Cerebellar nuclear complex (tissue), 1 donor: Measurements from ENCODE around the gene RAG2.
"Not testable (repeated sequence)": the region's sequence is repeated elsewhere in the genome, so short reads cannot be mapped to it uniquely, and the experiment has no call there.

Experiments used
- DNase-seq, 2 experiments: peaks; one replicate each; lab custom pipeline; 2025; lab: John Stamatoyannopoulos, UW

RAG2 gene

DNA sequence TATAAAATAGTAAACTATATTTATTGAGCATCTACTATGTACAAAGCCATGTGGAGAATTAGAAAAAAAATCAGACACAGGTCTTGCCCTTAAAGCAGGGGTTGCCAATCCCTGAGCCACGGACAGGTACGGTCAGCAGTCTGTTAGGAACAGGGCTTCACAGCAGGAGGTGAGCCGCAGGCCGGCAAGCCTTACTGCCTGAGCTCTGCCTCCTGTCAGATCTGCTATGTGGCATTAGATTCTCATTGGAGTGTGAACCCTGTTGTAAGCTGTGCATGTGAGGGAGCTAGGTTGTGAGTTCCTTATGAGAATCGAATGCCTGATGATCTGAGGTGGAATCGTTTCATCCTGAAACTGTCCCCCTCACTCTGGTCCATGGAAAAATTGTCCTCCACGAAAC is 2.1 kb upstream of the RAG2 start:
- DNase-seq = no peak

DNA sequence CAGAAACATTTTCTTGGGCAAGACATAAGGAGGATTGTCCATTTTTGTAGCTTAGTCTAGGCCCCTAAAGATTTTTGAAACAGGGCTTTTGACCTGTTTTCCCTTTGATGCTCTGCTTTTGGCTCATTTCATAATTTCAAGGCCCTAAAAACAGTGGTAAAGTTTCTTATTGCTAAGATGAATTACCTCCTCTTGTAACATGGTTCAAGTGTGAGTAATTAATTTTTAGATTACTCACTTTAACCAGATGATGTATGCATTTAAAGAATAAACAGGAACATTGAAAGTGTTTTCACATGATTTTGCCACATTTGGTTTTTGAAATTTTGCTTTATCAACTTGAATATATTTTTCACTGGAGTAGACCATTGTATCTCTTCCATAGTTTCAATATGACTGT is 1.2 kb downstream of the RAG2 start:
- DNase-seq = no peak

DNA sequence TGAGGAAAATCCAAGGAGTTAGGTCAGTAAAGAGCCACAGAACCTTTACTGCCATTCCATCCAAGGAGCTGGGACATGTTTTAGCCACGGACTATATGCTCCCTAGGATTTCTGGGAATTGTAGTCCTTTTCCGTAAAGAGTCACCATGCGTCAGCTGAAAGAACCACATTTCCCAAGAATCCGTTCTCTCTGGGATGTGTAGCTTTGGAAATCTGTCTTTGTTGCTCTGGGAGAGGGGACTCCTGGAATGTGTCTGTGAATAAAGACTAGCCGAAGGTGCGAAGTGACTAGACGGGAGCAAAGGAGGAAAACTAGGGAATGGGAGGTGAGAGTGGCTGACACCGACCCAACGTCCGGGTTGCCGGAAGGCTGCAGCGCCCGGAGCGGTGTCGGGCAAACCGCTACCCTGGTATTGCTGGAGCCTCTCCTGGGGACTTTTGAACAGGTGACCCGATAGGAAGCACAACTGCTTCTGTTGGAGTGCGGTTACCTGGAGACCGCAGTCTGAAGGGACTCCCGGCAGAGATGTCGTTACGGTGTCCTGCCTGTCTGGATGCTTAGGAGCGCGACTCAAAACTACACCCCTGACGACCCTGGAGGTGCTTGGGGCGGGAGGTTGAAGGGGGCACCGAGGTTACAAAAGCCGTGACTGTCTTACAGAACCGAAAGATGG is 3.6 kb downstream of the RAG2 start, which contains the start of gene IFTAP:
Gene IFTAP, plus strand, starts transcription at position 187 of the 674 bp plus-strand sequence. CDS start 15,602 bp downstream, outside the sequence.
- DNase-seq = peak; percentile 45 to 87

DNA sequence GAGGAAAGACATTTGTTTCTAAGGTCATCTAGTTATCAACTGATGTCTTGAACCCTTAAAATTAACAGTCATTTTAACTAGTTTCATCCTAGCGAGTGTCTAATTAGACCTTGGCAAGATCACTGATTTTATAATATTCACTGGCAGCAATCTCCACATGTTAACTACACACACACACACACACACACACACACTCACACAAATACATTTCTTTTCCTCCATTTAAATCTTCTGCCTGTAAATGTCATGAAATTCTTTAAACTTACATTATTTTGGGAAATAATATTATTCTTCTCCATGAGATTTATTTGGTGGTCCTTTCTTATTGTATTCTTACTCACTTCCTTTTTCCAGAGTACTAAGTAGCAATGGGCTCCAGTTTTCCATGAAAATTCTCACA is 6.6 kb downstream of the RAG2 start:
- DNase-seq = no peak

DNA sequence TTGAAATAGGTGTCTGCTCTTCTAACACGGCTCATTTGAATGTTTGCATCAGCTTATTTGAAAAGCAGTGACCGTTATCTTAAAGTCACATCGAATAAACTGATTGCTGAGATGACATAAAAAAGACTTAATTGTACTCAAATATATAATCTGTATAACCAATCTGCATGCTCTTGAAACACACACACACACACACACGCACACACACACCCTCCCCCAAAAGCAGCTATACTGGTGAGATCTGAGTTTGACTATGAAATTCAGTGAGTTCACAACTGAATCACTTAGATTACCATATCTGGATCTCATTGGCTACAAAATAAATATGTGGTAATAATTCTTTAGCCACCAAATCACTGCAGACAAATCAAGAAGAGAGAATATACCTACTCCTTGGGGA is 7.5 kb downstream of the RAG2 start:
- no peak for DNase-seq

DNA sequence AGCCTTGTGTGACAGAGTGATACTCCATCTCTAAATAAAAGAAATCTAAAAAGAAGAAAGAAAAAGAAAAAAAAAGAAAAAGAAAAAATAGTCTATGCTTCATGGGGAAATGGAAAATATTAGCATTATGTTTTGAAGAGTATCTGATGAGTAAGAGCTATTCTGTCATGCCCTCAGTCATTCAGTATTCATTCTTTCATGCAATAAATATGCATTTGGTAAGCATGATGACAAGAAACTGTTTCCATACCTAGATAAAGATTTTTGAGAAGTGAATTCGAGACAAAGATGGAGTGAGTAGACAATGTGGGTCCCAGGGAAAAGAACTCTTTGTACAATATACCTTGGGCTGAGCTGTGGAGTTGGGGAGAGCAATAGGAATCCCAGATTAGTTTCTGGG is 9.9 kb downstream of the RAG2 start:
- no peak for DNase-seq

DNA sequence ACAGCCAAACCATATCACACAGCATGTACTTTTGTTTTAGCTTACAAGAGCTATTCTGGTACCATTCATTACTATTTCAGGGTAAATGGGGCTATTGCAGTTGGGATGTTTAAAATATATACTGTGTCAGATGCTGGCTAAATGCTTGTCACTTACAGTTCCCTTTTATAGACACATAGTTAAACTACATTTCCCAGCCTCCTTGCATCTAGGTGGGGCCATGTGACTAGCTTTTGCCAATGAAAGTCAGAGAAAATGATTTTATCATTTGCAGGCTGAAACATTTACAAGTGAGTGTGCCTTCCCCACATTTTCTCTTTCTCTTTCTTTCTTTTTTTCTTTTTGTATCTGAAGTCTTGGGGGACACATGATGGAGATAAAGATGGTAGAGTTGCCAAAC is 11.5 kb downstream of the RAG2 start:
- no peak for DNase-seq

DNA sequence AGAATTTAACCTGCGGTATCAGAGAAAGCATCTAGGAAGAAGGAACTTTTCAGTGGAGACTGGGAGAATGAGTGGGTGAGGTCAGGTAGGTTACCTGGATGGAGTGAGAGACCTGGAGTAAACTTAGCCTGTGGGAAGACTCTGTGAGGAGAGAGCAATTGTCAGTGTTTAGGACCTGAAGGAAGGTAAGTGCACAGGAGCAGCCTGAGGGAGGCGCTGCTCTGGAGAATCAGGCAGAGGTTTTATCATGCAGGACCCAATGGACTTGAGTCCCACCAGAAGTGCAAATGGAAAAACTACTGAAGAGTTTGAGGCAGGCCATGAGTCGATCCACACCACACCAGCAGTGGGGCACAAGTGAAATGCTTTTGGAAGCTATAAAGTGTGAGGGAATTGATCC is 14.4 kb downstream of the RAG2 start:
- no peak for DNase-seq

DNA sequence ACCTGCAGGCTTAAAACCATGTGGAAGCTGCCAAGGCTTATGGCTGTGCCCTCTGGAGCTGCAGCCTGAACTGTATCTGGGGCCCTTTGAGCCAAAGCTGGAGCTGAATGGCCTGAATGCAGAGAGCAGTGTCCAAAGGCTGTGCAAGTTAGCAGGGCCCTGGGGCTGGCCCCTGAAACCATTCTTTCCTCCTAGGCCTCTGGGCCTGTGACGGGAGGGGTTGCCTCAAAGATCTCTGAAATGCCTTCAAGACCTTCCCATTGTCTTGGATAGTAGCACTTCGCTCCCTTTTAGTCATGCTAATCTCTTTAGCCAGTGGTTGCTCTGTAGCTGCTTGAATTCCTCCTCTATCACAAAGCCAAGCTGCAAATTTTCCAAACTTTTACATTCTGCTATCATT is 16.5 kb downstream of the RAG2 start:
- DNase-seq = no peak

DNA sequence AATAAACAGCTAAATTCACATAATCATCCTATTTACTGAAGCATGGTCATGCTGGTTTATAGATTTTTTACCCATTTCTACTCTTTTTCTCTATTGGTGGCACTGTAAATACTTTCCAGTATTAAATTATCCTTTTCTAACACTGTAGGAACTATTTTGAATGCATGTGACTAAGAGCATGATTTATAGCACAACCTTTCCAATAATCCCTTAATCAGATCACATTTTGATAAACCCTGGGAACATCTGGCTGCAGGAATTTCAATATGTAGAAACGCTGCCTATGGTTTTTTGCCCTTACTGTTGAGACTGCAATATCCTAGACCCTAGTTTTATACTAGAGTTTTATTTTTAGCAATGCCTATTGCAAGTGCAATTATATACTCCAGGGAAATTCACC is 19.6 kb downstream of the RAG2 start:
- no peak for DNase-seq

DNA sequence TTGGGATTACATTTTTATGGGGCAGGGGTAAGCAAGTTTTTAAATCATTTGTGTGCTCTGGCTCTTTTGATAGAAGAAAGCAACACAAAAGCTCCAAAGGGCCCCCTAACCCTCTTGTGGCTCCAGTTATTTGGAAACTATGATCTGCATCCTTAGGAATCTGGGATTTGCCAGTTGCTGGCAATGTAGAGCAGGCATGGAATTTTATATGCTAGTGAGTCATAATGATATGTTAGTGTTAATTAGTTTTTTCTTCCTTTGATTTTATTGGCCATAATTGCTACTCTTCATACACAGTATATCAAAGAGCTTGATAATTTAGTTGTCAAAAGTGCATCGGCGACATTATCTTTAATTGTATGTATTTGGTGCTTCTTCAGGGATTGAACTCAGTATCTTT is 20.2 kb downstream of the RAG2 start:
- no peak for DNase-seq

DNA sequence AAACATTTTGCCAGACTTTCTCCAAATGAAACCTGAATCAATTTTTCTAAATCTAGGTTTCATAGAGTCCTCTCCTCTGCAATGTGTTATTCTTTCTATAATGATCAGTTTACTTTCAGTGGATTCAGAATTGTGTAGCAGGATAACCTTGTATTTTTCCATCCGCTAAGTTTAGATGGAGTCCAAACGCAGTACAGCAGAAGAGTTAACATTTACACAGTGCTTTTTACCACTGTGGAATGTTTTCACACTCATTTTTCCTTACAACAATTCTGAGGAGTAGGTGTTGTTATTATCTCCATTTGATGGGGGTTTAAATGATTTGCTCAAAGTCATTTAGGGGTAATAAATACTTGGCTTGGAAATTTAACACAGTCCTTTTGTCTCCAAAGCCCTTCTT is 20.7 kb downstream of the RAG2 start:
- no peak for DNase-seq

DNA sequence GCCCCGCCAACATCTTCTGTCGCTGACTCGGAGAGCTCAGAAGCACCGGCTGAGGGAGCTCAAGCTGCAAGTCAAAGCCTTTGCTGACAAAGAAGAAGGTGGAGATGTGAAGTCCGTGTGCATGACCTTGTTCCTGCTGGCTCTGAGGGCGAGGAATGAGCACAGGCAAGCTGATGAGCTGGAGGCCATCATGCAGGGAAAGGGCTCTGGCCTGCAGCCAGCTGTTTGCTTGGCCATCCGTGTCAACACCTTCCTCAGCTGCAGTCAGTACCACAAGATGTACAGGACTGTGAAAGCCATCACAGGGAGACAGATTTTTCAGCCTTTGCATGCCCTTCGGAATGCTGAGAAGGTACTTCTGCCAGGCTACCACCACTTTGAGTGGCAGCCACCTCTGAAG is 23.6 kb downstream of the RAG2 start:
- no peak for DNase-seq

DNA sequence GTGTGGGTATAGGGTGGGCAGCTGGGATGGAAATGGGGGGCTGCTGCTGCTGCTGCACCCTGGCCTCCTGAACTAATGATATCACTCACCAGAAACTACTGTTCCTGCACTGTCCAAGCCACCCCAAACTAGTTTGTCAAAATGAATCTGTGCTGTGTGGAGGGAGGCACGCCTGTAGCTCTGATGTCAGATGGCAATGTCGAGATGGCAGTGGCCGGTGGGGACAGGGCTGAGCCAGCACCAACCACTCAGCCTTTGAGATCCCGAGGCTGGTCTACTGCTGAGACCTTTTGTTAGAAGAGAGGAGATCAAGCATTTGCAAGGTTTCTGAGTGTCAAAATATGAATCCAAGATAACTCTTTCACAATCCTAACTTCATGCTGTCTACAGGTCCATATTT is 28.9 kb downstream of the RAG2 start:
- DNase-seq = no peak

DNA sequence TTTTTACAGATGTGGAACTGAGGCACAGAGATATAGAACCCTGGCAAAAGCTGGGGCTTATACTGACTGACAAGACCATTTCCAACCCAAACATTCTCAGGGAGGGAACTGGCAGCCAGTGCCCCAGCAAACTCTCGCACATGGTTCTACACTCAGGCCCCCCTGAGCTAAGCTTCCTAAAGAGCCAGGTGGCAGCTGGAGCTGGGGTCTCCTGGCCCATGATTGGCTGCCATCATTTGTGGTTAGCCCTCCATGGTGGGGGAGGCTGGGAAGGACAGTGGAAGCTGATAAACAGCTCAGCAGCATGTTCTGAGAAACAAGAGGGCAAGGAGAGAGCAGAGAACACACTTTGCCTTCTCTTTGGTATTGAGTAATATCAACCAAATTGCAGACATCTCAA is 30.3 kb downstream of the RAG2 start, which contains the start of gene RAG1:
Gene RAG1, plus strand, starts transcription at position 314 of the 400 bp plus-strand sequence. CDS start 5,298 bp downstream, outside the sequence.
- DNase-seq = no peak

DNA sequence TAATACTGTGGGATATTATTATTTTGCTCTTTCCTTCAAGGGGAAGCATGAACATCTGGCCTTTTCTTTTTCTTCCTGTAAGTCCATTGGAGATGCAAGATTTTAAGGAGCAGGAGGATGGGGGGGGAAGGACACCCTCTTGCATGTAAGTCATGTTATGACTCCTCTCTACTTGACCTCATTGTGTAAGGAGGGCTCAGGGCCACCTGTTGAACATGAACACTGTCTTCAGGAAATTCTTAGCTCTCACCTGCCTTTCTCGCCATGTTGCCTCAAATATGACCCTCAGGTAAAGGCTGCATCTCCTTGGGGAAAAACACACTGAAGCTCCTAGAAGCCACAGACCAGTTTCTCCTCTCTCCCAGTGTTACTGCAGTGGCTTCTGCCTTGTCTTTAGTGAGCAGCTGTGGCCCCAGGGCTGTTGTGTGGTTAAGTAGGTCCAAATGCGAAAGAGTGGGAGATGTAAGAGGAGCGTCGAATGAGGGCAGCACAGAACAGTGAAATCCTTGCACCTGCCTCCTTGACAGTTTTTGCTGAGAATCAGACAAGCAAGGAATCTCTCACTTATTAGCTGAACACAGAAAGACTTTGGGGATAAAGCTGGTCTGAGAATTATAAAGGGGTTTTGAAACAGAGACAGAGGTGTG is 31.5 kb downstream of the RAG2 start:
- DNase-seq = no peak

DNA sequence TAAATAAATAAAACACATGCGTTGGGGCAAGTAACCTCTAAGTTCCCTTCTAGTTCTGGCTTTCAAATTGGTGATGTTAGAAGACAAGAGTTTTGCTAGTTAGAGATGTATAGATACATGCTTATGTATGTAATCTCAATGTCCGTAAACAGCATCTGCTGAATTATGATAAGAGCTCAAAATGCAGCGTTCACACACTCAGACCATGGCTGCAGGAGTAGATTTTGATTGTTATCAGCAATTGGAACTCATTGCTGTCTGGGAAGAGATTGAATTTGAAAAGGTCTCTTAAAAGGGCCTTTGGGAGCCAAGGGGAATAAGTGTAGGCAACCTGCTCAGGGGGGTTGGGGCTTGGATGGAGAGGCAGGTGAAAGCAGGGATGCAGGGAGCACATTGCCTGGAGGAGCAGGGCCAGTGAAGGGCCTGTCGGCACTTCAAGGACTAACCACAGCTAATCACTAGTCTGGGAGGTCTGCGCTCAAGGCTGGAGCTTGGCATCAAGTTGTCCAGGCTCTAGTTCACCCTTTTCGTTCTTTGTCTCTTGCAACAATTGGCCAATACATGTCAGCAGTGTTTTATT is 32.9 kb downstream of the RAG2 start:
- DNase-seq = no peak

DNA sequence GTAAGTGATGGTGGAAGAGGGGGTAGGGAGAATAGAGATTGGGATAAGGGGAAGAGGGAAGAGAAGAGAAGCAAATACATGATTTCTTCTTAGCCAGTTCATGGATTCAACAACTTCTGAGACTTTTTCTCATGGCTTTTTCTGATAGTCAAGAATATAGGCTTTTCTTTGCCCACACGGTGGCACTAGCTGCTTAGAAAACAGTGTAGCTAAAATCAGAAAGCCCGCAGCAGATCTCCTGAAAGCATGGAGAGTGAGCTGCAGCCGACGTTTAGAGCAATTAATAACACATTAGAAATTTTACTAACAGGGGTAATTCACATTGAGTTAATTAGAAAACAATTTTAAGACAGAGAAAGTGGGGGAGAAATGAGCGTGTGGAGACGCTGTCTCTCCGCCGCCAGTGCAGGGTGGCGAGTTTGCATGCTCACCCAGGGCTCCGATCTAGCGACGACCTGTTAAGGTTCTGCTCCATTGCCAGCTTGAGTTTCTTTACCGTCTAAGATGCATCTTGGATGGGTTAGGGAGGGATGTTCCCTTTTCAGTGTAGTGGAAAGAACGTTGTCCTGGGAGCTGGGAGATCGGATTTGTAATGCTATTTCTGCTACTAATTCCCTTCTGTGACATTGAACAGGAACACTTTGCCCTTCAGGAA is 33.5 kb downstream of the RAG2 start:
- peak in 1 of 2 experiments; percentile 31 for DNase-seq

DNA sequence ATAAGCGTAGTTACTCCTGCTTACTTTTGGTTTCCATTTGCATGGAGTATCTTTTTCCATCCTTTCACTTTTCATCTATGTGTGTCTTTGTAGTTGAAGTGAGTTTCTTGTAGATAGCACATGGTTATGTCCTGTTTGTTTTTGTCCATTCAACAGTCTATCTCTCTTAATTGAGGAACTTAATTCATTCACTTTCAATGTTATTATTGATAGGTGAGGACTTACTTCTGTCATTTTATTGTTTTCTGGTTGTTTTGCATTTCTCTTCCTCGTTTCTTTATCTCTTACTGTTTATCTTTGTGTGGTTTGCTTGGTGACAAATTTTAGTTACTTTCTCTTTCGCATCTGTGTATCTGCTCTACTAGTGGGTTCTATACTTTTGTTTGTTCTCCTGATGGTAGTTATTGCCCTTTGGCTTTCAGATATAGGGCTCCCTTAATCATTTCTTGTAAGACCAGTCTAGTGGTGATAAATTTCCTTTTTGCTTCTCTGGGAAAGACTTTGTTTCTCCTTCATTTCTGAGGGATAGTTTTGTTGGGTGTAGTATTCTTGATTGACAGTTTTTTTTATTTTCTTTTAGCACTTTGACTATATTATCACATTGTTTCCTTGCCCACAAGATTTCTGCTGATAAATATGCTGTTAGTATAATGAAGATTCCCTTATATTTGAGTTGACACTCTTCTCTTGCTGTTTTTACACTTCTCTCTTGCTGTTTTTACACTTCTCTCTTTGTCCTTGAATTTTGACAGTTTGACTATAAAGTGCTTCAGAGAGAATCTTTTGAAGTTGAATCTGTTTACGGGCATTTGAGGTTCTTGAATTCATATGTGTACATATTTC is 39.2 kb downstream of the RAG2 start:
- DNase-seq = no peak

DNA sequence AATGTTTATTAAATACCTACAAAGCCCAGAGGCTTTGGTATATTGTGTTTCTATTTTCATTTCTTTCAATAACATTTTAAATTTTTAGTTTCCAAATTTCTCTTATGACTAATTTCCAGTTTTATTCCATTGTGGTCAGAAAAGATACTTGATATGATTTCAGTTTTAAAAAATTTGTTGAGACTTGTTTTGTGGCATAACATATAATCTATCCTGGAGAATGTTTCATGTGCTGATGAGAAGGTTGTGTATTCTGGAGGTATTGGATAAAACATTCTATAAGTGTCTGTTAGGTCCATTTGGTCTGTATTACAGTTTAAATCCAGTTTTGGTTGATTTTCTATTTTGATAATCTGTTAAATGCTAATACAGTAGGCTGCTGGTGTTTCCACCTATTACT is 40.0 kb downstream of the RAG2 start:
- DNase-seq = no peak

DNA sequence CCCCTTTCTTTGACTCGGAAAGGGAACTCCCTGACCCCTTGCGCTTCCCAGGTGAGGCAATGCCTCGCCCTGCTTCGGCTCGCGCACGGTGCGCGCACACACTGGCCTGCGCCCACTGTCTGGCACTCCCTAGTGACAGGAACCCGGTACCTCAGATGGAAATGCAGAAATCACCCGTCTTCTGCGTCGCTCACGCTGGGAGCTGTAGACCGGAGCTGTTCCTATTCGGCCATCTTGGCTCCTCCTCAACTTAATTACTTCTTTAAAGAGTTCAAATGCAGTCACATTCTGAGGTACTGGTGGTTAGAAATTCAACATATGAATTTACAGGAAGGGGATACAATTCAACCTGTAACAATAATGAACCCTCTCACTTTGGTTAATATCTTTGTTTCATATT is 40.6 kb downstream of the RAG2 start:
- not testable (repeated sequence) for DNase-seq
